IPS-NIHi7 (cell line): ENCODE results near the gene PDE2A.

ENCODE experiments used
- DNase-seq: peaks from one replicate; pipeline ENCODE4 v3.0.0; 2012; ENCODE audit warnings: mixed read lengths; ENCODE audit errors: extremely low spot score

The PDE2A gene

DNA sequence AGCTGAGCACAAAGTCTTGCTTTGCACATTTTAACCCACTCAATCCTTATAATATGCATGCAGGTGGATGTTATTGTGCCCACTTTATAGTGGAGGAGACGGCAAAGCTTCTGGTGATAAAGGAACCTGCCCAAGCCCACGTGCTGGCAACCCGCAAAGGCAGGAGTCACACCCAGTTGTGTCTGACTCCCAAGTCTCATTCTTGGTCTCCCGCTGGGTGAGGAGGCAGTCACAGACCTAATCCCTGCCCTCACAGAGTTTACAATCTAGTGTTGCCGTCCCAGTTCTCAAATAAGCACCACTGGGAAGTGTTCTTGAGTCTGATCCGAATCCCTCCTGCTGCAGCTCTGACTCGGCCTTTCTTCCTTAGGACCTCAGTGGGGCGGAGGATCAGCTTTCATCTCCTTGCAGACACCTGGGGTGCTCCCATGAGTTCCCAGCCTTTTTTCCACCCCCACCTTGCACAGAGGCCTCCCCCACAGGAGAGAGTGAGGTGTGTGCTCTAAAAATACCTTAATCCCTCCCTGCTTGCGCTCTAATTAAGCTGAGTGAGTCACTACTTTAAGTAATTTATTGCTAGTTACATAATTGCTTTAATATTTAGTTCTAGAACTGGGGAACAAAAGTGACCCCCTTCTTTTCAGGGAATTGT is 15.1 kb downstream of the PDE2A start:
- DNase-seq, result no peak

DNA sequence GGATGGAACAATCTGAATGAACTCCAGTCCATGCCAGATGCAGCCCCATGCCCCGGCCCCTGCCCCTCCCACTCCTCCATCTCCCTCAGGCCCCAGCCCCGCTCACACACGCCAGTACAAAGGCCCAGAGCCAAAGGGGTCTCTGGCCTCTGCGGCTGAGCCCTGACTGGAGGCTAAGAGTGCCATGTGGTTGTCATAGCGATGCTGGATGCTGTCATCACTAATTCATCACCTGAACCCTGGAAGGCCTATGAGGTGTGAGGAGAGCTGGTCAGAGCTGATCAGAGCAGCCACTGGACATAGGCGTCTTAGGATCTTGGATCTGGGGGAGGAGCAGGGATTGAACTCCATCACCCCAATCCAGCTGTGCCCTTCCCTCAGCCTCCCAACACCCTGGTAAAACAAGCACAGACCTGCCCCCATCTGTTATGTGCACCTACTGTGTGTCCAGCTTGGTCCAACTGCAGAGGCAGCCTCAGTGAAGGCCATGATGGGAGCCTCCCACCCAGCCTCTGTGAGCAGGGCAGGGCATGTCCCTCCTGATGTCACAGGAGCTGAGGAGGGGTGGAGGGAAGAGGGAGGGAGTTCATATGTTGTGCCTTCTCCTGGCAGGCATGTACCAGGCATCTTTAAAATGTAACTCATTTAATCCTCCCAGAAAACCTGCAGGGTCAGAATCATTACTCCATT is 16.7 kb downstream of the PDE2A start:
- DNase-seq, result no peak

DNA sequence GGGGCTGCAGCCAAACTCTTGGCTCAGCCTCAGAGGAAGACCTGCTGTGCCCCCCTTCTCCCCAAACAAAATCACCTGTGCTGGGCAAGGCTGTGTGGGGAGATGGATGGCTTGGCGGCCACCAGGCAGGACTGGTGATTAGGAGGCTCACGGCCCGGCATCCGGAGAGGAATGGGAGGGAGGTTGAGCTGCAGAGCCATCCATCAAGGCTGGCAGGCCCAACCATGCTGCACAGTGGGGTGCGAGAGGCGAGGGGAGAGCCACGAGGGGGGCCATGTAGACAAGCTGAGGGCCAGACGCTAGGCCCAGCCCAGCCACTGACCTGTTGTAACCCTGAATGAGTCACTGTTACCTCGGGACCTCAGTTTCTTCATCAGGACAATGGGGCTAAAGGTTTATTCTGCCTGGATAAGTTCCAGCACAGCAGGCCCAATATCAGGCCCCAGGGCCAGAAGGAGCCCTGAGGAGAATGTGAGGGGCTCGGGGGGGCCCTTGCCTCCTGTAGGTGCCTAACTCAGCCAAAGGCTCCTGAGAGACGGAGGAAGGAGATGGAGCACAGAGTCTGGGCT is 18.2 kb downstream of the PDE2A start:
- no peak for DNase-seq

DNA sequence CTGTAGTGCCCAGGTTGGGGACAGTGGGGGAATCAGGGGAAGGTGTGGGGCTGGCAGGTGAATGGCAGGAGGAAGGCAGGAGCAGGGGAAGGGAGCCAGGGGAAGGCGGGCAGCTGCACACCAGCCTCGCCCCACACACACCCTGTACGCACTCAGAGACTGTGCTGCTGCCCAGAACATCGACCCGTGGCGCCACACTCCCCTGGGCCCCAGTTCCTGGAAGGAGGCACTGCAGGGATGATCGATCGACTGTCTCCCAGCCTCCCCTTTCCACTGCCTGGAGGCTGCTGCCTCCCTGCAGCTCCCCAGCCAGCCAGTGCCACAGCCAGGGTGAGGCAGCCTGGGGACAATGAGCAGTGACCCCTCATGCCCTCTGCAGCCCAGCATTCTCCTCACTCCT is 19.2 kb downstream of the PDE2A start:
- no peak for DNase-seq

DNA sequence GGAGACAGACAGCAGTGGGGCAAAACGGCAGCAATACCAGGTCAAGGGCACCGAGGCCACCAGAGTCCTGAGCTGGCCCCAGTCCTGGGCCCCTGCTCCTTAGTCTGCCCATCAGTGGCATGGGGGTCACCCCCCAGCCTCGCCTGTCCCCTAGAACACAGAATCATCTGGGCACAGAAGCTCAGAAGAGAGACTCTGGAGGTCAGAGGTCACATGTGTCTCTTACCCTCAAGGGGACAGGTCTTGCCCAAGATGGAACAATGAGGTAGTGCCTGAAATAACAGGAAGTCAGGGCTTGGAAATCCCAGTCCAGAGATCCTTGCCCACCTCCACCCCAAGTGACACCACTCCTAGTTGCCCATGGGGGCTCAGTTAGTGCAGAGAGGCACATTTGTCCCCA is 20.6 kb downstream of the PDE2A start:
- no peak for DNase-seq

DNA sequence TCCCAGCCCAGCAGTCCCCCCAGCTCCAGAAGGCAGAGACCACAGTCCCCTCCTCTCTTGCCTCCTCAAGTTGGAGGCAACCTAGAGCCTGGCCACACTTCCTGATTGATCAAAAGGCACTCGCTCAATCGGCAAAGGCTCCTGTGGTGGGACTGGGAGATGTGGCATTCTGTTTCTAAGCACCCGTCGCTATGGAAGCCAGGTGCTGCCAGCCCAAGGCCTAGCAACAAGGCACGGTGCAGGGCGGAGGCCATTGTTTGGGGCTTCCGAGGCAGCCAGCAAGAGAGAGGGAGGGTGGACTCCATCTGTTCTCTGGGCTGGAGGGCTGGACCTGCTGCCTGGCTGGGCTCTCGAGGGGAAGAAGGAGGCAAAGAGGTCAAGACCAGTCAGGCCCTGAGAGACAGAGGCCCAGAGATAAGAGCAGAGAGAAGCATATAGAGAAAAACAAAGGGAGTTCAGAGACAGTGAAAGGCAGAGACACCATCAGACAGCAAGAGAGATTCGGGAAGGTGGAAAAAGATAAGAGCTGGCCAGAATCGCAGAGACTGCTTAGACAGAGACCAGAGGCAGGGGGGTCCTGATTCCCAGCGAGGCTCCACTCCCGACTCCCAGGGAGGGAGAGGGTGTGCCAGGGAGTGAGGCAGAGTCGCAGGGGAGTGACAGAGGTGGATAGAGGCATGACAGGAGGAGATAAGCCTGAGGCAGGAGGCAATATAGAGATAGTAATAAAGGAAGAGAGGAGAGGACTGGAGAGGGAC is 21.2 kb downstream of the PDE2A start:
- peak; percentile 79 for DNase-seq

DNA sequence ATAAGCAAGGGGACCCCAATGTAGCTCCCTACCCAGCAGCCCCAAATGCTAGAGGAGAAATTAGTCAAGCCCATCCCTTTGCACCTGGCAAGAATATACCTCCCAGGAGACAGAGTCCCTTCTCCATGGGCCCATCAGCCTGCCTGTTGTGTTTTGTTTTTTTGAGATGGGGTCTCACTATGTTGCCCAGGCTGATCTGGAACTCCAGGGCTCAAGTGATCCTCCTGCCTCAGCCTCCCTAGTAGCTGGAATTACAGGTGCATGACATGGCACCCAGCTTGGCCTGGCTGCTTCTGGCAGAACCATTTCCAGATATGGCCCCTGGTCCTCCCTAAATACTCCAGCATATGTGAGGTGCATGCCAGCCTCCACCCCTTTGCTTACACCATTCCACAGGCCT is 22.1 kb downstream of the PDE2A start:
- DNase-seq, result no peak

DNA sequence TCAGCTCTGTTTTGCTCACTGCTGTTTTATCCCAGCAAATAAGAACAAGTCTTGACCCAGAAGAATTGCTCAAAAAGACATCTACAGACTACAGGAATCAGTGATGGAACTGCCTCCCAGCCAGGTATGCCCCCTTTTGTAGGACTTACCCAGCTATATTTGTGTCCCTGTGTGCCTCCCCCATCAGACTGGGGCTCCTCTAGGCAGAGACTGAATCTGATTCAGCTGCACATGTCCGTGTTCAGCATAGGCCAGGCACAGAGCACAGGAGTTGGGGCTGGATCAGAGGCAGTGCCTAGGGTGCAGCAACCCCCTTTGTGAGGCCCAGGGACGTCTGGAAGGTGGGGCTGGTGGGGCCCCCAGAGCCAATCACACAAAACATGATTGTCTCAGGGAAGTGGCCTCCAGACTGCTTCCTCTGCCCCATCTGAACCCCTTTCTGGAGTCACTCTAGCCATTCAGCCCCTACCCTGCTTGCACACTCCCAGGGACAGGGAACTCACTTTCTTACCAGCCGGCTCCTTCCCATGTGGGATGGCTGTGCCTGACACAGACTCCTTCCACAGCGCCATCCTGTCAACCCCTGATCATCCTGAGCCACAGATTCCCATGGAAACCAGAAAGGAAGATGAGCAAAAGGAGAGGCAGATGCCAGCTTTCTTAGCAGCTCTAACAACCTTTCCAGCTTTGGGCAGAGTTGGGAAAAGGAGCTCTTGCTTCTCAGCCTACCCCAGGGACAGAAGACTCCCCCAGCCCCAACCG is 24.8 kb downstream of the PDE2A start:
- no peak for DNase-seq

DNA sequence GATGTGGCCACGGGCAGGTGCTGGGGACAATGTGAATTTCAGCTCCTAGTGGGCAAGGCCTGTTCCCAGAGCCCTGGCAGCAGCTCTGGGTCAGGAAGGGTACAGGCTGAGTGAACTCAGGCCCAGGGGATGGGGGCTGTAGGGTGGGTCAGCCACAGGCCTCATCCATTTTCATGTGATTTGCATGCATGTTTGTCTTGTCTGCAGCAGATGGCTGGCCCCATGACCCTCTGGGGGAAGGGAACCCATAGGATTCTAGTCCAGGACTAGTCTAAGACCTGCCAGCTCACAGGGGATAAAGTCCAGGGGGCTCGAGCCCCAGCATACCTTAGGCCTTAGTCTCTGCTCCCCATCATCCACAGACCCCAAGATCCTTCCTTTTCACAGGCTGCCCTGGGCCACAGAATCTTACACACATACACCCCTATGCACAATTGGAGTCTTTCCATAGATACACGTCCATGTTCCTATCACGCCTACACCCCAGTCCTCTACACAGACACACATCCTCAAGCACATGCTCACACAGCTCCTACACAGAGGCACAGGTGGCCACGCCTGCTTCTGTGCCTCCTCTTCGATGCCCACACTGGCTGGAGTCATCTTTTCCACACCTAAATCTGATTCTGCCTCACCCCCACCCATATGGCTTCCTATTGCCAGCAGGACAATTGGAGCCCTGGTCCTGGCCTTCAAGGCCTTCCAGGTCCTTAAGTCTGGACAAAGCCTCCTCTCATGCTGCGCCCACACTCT is 25.7 kb downstream of the PDE2A start:
- no peak for DNase-seq

DNA sequence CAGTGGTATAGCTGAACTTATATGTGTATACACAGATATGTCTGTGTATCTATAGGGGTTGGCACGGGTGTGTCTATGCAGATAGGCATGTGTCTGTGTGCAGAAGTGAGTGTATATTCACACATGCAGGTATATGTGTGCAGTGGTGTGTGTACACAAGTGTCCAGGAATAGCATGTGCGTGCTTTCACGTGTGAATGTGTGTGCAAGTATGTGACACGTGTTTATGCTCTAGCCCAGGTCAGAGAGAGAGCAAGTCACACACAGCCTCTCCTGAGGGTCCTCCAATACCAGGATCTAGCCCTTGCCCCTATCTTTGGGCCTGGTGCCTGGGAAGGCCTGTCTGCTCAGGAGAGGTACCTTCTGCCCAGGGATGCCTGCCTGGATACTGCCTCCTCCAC is 26.3 kb downstream of the PDE2A start:
- no peak for DNase-seq

DNA sequence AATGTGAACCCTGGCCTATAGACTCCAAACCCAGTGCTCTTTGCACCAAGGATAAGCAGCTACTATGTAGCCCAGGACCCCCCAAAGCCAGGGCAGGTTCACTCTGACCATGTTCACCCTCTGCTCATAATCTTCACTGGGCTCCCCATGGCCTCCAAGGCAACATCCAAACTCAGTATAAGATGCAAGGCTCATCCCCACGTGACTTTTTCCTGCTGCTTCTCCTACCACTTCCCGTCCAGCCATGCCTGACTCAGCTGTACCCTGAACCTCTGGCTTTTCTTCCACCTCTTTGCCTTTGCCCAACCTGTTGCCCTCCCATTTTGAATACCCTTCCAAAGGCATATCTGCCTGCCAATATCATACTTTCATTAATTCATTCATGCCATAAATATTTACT is 27.8 kb downstream of the PDE2A start:
- no peak for DNase-seq

DNA sequence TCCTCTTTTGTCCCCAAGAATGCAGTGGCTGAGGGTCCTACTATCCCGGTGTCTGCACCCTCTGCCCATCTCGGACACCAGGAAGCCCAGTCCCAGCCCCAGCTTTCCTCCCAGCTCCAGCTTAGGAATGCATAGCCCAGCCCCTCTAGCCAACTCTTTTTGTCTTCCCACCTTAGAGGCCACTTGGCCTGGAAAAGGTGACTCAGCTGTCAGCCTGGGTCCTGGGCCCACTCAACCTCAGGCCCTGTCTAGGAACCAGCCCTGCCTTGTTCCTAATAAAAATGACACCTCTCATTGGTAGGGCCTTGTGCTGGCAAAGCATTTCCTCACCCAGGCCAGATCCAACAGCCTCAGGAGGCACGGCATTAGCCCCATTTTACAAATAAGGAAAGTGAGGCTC is 28.2 kb downstream of the PDE2A start:
- no peak for DNase-seq

DNA sequence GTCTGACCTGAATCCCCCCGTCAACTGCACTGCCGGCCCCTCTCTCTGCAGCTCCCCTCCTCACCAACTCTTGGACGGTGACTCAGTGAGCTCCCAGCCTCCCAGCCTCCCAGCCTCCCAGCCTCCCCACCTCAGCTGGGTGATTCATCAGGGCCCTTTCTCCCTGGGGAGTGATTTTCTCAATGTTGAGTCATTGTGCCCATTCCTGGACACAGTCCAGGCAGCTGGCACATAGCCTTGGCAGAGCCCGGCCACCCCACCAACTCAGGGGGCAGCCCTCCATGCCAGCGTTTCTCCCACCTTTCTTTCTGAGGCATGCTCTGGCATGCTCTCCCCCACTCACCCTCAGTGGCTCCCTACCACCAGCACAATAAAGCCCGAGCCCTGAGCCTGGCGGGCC is 30.7 kb downstream of the PDE2A start:
- DNase-seq, result no peak

DNA sequence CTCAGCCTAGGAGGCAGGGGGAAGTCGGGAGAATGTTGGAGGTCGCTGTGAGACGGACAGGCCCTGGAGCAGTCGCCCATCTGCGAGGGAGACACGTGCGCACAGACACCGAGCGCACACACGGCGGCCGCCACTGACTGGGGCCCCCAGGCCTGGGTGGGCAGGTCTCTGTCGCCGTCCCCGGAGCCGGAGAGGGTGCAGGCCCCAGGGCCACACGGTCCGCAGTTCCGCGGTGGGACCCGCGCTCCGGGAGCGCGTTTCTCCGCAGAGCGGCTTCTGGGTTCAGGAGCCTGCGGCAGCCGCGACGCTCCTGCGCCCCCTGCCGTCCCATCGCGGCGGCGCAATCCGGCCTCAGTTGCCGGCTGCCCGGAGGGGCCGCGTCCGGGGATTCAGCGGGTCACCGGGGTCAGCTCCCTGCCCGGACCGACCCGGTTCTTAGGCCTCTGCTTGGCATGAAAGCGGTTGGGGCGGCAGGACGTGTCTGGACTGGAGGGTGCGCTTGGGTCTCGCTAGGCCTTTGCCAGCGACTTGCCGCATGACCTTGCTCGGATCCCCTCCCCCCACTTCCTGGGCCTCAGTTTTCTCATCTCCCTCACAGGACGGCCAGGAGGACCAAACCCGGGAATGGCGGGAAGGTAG is 31.2 kb downstream of the PDE2A start:
- DNase-seq, result peak; percentile 89

DNA sequence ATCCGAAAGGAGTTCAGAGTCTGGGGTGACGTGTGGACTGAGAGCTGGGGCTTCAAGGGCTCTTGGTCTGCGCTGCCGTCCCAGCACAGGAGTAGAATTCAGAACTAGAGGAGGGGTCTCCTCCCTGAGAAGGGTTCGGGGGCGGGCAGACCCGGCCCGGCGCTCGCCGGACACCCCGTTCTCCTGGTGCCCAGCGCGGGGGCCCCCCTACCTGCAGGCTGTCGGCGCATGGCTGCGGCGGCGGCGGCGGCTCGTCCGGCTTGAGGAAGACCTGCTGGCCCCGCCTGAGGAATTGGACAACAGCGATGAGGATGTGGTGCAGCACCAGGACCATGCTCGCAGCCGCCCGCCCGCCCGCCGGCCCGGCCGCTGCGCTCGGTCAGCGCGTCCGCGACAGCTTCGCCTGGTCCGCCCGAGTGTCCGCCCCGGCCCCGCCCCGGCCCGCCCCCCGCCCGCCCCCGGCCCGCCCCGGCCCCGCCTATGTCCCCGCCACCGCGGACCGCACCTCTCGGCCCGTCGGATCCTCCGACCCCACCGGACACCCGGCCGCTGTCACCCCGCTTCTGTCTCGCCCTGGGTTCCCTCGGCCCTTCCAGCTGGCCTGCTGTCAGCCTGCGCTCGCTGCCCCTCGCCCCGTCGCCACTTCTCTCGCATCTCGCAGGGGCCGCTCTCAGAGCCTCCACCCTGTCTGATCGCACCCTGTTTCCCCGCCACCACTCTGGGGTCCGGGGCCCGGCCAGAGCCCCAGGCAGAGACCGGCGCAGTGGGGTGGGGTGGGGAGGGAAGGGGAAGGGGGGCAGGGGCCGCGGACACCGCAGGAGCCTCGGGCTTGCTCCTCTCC is 32.0 kb downstream of the PDE2A start:
- peak; percentile 83 for DNase-seq

DNA sequence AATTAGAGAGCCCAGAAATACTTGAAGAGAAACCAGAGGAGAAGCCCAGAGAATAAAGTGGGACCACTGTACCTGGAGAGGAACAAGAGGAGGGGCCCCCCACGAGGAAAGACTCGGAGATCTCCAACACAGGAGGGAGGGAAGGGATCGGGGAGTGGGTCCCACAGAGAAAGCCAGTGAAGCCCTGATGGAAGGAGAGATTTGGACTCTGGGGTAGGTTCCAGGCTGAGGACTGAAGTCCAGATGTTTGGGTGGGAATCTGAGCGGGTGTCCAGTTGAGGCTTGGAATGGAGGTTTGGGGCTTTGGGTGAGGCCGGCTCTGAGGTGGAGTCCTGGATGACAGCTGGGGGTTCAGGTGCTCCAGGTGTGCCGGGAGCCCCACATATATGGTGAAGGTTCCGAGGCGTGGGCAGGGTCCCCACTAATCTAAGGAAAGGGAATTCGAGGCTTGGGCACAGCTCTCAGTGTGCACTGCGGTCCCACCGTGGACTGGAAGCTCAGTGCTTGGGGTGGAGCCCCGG is 32.6 kb downstream of the PDE2A start:
- no peak for DNase-seq

DNA sequence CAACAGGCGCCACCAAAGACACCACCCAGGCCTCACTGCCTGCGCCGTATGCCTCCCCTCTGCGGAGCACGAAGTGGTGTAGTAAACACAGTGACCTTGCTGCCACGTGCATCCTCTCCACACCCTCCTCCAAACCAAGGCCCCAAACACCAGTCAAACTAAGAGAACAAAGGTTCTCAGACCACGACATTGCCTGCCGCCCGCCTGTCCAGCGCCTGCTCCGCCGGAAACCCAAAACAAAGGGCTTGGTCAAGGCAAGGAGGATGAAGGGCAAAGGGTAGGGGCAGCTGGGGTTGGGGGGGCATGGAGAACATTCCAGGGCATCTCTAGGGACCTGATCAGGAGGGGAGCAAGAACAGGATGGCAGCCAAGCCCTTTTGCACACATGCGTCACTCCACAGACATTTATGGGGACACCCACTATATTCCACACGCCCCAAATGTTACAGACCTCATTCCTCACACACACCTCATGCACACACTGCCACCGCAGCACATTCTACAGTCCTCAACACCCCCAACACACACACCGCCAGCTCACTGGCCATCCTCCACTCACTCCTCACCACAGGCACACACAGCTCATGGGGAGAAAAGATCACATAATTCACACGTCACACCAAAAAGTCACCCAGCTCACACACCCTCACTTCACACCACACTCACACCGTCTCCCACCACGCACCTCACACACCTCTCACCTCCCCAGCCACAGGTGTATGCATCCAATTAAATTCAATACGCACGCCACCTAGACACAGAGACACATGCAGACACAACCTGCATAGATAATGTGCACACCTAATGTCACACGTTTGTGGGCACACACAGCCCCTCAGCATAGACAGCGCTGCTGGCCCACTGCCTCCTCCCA is 34.5 kb downstream of the PDE2A start:
- DNase-seq, result no peak

DNA sequence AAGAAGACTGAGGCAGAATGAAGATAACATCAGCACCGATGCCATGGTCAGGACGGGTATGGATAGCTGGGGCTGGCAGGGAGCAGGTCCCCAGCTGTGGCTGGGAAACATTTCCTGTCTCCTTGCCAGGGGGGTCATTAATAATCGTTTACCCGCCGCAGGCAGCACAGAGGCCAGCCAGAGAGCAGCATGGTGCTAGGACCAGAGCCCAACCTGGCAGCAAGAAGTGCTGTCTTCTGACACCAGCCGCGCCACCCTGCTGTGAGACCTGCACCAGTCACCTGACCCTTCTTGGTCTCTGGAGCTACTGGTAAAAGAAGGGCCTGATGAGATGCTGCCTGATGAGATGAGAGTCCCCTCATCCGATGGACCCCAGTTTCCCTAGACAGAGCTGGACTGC is 36.3 kb downstream of the PDE2A start:
- DNase-seq, result no peak

DNA sequence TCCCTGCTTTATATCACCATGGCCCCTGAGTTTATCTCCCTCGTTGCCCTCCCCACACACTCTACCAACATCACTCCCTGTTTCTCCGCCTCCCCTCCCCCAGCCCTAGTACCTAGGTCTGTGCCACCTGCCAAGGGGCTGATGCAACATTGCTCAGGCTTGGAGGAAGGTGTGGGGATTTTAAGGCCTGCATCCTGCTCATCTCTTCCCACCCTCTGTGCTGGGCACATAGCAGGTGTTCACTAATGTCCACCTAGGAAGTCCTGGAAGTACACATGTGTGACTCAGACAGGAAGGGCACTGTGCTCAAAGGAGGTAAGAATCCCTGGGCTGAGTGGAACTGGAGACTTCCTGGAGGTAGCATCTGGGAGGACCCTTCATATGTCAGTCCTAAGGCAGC is 37.0 kb downstream of the PDE2A start:
- DNase-seq, result no peak
